GM12892 (cell line): ENCODE measurements around the gene ABCC3.

ENCODE experiments used
- POLR2A ChIP-seq: IDR thresholded peaks from 2 replicates; pipeline ENCODE4 v1.6.1; 2011; ENCODE audit warnings: low read depth, low read length, control low read depth
- TAF1 ChIP-seq: IDR thresholded peaks from 2 replicates; pipeline ENCODE4 v1.6.1; 2011; ENCODE audit warnings: low read depth, mild to moderate bottlenecking, control low read depth, low read length, borderline replicate concordance

DNA sequence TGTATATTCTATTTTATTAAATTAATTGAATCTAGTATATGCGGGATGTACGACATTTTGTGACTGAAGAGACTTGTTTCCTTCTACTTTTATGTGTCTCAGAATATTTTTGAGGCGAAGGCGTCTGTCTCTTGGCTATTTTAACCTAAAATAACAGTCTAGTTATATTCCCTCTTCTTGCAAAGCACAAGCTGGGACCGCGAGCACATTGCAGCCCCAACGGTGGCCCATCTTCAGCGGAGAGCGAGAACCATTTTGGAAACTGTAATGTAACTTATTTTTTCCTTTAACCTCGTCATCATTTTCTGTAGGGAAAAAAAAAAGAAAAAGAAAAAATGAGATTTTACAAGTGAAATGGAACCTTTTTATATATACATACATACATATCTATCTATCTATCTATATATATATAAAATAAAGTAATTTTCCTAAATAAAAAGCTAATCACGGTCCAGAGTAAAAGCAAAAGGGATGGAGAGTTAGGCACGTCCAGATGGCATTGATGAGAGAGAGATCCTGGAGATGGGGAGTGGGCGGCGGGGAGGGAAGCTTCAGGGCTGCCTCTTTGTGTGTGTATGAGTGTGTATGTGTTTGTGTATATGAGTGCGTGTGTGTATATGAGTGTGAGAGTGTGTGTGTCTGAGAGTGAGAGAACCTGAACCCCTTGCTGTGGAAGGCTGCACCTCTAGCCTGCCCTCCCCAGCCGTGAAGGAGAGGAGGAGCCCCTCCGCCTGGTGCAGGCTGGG lies 7.5 kb upstream of the ABCC3 start:
- TF ChIP-seq TAF1 (no peak), POLR2A (no peak)
